ENCODE measurements around the gene EOLA1. TPM values are rescaled to one million over a fixed set of nuclear protein-coding genes. Genes with fewer than 3 reads are reported as not detected.
"Not testable (repeated sequence)": the region's sequence is repeated elsewhere in the genome, so short reads cannot be mapped to it uniquely, and the experiment has no call there.

The EOLA1 gene
- polyA plus RNA-seq, 3 donors, result 14.2 to 18.2 (median 15.0) TPM

DNA sequence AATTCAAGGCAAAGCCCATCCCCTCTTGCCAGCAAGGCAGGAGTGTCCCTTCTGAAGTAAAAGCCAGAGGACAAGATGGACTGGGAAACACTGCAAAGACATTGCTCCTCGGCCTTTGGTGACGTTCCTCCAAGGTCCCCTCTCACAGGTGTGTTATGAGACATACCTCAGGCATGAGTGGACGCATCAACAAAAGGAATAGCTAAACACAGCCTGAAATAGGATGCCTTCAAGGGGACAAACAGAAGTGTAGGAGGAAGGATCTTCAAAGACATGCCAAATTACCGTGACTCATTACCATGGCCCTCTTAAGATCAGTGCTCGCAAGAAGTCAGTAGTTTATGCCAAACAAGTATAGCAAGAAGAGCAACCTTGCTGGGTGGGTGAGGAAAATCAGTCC, 29.7 kb upstream of the EOLA1 start:
- H3K27ac ChIP-seq (ENCODE audit: low read depth, low read length), result no peak overlapping the region
- WGBS, 3 donors, result 76 to 92% (median 81%) methylated on average over 5 of the region's 5 CpGs

DNA sequence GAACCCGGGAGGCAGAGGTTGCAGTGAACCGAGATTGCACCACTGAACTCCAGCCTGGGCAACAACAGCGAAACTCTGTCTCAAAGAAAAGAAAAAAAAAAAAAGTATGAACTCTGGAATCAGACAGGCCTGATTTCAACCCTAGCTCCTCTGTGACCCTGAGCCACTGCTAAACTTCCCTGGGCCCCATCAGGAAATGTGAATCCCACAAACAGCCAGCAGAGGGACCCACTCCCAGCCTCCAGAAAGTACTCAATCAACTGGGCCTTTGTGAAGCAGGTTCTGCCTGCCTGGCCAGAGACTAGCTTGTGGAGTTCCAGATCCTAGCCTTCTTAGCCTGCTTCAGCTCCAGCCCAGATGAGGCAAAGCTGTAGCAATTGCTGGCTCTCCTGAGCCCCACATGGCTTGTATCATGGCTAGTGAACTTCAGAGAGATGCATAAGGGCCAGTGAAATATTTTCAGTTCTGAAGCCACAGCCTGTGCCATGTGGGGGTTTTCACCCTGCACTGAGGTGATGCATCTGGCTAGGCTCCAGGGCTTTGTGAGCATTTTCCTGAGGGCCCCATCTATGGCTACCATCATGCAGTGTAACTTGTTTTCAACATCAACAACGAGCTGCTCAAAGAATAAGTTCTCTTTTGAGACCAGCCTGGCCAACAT, 28.5 kb upstream of the EOLA1 start:
- H3K27ac ChIP-seq (ENCODE audit: low read depth, low read length), result no peak overlapping the region
- WGBS, 3 donors, result 61 to 72% (median 61%) methylated on average over 4 of the region's 4 CpGs

DNA sequence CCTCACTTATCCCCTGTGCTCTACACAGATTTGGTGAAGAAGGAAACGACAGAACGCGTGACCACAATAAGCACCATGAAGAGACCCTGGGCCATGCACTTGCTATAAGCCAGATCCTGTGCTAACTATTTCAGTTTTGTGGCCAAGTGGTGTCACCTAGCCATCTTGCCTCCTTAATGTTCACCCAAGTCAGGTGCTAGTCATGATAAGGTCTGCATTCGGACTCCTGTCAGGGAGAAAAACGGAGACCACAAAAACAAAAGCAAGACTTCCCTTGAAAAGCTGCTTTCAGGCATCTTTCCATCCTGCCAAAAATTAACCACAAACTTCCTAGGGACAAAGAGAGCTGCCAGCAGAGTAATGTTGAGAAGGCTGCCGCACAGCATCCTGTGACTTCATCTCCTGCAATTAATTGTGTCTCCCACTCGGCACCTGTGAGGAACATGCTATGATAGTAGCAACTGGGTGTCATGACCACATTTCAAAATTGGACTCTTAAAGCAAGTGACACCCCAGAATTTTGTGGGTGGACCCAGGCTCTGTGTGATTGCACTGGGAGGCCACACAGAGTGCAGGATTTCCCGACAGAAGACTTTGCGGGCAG, 26.9 kb upstream of the EOLA1 start:
- WGBS, 3 donors, result 40 to 88% (median 46%) methylated on average over 9 of the region's 9 CpGs
- no peak overlapping the region for H3K27ac ChIP-seq (ENCODE audit: low read depth, low read length)

DNA sequence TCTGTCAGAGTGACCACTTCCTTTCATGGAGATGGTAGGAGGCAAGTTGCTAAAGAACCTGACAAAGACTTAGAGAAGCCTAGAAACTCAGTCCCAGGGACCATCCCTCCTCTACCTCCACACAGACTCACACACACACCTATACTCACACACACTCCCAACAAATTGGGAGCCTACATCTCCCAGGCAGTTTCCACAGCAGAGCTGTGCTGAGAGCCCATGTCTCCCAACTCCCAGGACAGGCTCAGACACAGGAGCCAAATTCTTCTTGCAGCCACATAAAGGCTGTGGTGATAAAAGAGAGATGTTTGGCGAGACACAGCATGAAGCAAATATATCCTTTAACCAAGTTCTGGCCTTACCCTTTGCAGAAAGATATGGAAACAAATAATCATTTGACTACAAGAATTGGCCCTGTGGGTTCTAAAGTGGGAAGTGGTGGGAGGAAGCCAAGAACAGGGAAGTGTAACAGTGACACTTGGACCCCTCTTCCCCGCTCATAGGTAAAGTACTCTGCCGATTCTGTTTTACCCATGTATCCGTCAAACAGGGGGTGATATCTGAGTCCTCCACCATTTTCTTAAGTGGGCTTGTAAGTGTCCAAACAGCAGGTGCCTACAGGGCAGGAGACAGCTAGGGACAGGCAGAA, 24.7 kb upstream of the EOLA1 start:
- WGBS, 3 donors, result 43 to 84% (median 45%) methylated on average over 4 of the region's 4 CpGs
- no peak overlapping the region for H3K27ac ChIP-seq (ENCODE audit: low read depth, low read length)

DNA sequence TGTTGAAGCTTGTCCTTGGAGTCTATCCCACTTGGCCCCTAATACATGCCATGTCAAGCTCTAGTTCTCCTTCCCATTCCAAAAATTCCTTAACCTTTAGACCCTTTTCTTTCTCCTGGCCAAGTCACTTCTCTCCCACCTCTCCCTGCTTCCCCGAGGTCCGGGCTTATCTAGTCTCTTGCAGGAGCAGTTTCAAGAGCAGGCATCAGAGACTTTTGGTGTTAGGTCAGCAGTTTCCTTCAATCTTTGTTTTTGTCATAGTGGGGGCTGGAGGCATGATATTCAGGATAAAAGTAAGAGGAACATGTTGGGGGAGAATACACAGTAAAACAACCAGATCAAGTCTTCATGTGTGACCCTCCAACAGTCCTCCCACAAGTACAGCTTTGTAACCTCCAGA, 24.2 kb upstream of the EOLA1 start:
- no peak overlapping the region for H3K27ac ChIP-seq (ENCODE audit: low read depth, low read length)
- 55 to 82% (median 64%) methylated on average over 2 of the region's 2 CpGs for WGBS, 3 donors

DNA sequence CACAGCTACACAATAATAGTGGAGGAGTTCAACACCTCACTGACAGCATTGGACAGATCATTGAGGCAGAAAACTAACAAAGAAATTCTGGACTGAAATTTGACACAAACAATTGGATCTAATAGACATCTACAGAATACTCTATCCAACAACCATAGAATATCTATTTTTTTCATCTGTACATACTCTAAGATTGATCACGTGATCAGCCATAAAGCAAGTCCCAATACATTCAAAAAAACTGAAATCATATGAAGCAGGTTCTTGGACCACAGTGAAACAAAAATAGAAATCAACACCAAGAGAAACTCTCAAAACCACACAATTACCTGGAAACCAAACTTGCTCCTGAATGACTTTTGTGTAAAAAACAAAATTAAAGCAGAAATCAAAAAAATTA, 23.5 kb upstream of the EOLA1 start:
- 73 to 95% (median 92%) methylated on average over 1 of the region's 1 CpG for WGBS, 3 donors
- H3K27ac ChIP-seq (ENCODE audit: low read depth, low read length), result no peak overlapping the region

DNA sequence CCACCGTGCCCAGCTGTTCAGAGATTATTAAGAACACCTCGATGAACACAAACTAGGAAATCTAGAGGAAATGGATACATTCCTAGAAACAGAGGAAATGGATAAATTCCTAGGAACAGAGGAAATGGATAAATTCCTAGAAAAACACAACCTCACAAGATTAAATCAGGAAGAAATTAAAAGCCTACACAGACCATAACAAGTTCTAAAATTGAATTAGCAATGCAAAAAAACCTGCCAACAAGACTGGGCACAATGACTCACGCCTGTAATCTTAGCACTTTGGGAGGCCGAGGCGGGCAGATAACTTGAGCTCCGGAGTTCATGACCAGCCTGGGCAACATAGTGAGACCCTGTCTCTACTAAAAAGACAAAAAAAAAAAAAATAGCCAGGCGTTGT, 22.6 kb upstream of the EOLA1 start:
- WGBS, 3 donors, result 58 to 67% (median 61%) methylated on average over 7 of the region's 7 CpGs
- H3K27ac ChIP-seq (ENCODE audit: low read depth, low read length), result no peak overlapping the region

DNA sequence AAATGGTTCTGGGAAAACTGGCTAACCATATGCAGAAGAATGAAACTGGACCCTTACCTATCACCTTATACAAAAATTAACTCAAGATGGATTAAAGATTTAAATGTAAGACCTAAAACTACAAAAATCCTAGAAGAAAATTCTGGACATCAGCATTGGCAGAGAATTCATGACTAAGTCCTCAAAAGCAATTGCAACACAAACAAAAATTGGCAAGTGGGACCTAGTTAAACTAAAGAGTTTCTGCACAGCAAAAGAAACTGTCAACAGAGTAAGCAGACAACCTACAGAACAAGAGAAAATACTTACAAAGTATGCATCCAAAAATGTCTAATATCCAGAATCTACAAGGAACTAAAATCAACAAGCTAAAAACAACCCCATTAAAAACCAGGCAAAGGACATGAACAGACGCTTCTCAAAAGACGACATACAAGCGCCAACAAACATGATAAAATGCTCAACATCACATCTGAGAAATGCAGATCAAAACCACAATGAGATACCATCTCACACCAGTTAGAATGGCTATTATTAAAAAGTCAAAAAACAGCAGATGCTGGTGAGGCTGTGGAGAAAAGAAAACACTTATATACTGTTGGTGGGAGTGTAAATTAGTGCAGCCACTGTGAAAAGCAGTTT, 20.1 kb upstream of the EOLA1 start:
- H3K27ac ChIP-seq (ENCODE audit: low read depth, low read length), result not testable (repeated sequence)
- 49 to 64% (median 57%) methylated on average over 3 of the region's 3 CpGs for WGBS, 3 donors

DNA sequence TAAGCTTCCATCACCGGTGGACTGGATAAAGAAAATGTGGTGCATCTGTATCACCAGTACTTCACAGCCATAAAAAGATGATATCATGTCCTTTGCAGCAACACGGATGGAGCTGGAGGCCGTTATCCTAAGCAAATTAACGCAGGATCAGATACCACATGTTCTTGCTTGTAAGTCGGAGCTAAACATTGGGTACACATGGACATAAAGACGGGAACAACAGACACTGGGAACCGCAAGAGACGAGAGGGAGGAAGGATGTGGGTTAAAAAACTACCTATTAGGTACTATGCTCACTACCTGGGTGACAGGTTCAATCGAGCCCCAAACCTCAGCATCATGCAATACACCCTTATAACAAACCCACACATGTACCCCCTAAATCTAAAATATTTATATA, 19.4 kb upstream of the EOLA1 start:
- no peak overlapping the region for H3K27ac ChIP-seq (ENCODE audit: low read depth, low read length)
- WGBS, 3 donors, result 59 to 84% (median 67%) methylated on average over 9 of the region's 9 CpGs

DNA sequence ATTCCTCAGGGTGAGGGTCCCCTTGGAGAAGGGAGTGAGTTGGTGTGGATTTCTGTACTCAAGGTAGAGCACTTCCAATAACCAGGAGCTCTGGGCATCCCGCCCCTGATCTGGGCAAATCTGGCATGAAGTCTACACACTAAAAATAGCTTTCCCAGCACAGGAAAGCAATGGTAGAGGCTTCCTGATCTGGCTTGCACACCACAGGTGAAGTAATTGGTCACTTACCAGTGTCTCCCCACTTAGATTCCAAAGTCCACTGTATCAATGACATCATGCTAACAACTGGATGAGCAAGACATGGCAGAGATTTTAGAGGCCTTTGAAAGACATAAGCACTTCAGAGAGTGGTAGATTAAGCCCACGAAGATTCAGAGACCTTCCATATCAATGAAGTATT, 17.9 kb upstream of the EOLA1 start:
- WGBS, 3 donors, result 49 to 81% (median 74%) methylated on average over 2 of the region's 2 CpGs
- no peak overlapping the region for H3K27ac ChIP-seq (ENCODE audit: low read depth, low read length)

DNA sequence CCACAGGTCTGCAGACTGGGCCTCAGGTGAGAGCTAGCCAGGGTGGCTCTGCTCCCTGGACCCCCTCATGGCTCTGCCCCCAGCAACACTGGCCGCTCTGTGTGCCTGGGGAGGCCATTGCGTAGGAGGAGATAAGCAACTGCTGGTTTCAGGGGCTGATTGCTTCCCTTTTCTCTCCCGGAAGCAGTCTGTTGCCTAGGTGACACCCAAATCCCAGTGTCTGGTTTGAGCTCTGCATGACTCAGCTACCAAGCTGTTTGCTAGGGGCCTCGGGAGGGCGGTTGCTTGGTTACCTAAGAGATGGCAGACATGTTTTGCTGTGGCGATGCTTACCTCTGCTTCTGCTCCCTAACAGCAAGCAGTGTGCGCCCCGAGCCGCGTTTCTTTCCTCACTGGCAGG, 15.4 kb upstream of the EOLA1 start:
- WGBS, 3 donors, result 1 to 60% (median 20%) methylated on average over 2 to 5 of the region's 10 CpGs
- not testable (repeated sequence) for H3K27ac ChIP-seq (ENCODE audit: low read depth, low read length)

DNA sequence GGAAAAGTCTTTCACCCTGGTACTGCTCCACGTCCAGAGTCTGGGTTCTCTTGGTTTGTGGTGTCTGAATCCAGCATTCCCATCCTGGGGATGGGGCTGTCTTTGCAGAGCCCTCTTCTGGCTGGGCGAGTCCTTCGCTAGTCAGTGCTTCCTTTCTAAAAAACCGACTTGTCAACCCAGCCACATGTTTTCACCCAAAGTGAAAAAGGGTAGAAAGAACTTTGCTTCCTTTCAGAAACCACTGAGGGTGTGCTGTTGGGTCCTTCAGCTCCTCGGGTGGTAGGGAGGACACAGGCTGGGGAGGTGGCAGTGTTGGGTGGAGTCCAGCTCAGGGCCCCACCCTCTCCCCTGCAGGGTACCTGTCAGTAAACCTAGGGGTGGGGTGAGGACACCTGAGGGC, 14.9 kb upstream of the EOLA1 start:
- 30 to 72% (median 45%) methylated on average over 5 of the region's 5 CpGs for WGBS, 3 donors
- H3K27ac ChIP-seq (ENCODE audit: low read depth, low read length), result not testable (repeated sequence)

DNA sequence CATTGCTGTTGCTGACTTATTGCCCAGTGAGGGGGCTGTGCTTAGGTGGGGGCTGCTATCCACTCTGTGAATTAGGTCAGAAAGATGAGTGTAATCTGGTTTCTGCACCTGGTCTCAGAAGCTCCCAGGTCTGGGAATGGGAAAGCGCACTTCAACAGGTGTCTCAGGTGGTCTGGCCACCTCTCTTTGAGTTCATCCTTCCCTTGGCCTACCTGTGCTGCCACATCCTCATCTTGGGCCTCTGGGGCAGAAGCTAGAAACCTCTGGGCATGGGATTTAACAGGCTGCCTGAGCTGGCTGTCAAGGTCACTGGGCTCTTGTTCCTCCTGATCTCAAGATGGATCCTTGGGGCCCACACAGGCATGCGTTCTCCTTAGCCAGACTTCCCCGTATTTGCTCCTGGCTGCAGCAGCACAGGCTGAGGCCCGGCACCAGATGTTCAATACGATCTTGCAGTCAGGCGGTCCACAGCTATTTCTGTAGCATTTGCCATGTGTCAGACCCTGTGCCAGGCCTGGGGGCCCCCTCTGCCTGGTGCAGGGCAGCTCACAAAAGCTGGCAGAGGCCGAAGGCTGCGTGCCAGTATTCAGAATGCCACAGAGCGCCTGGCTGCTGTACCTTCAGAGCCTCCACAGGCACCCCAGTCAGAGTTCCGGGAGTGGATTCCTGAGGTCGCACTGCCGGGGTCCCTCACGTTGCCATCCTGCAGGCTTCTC, 14.3 kb upstream of the EOLA1 start:
- H3K27ac ChIP-seq (ENCODE audit: low read depth, low read length), result not testable (repeated sequence)
- WGBS, 3 donors, result 65 to 74% (median 68%) methylated on average over 5 to 9 of the region's 13 CpGs

DNA sequence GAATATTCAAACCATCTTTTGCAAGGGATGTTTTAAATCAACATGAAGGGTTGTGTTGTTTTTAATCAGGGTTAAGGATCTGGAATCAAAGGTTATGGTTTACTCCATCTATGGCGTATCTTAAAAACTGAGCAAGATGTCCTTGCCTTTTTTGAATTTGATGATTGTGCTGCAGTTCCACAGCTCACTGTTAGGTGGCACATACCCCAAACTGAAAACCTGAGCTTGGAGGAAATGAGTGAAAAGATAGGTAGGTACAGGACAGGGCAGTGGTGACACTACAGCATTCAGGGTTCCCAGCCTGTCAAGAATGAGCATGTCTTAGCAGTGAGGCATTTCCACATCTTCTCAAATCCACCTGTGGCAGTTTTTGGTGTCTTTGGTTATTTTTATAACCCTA, 13.1 kb upstream of the EOLA1 start:
- no peak overlapping the region for H3K27ac ChIP-seq (ENCODE audit: low read depth, low read length)
- WGBS, 3 donors, result 44 to 70% (median 55%) methylated on average over 1 of the region's 1 CpG

DNA sequence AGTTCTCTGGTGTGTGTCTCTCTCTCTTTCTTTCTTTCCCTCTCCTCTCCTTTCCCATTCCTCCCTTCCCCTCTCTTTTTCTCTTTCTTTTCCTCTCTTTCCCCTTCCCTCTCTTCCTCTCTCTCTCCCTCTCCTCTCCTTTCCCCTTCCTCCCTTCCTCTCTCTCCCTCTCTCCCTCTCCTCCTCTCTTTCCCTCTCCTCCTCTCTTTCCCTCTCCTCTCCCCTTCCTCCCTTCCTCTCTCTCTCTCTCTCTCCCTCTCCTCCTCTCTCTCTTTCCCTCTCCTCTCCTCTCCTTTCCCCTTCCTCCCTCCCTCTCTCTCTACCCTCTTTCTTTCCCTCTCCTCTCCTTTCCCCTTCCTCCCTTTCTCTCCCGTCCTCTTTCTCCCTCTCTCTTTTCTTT, 12.4 kb upstream of the EOLA1 start:
- WGBS, 3 donors, result 42 to 92% (median 78%) methylated on average over 1 of the region's 1 CpG
- no peak overlapping the region for H3K27ac ChIP-seq (ENCODE audit: low read depth, low read length)

DNA sequence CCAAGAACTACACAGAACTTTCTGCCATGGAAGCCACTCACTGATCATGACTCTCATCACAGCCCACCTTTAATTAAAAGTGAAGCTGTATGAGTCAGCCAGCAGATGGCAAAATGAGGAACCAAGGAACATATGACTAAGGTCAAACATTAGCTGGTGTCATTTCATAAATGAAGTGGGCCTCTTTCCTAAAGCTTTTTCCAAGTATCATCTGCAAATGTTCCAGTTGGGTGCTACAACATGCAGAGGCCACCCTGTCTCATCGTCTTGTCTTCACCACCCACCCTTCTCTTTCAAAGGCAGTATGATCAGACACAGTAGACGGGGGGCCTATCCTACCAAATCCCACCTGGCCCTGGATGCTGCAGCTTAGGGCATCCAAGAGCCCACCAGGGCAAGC, 9.2 kb upstream of the EOLA1 start:
- 63 to 89% (median 77%) methylated on average over 2 of the region's 2 CpGs for WGBS, 3 donors

DNA sequence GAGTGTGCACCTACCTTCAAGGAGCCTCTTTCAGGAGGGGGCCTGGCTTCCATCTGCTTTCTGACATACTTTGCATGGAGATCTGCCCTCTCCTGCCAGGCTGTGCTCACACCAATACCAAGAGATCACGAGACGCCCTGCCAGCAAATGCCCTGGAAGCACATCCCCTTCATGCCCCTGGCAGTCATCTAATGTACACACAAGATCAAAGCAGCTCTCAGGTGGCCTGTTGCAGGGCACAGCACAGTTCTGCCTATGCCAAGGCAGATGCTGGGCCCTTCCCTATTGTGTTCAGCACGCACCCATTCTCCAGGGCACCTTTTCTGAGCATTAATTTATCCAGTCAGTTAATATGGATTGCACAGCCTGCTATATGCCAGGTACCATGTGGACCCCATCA, 7.9 kb upstream of the EOLA1 start:
- not testable (repeated sequence) for H3K27ac ChIP-seq (ENCODE audit: low read depth, low read length)
- WGBS, 3 donors, result 100% methylated on average over 1 of the region's 3 CpGs; no CpG with 5 or more reads in 2 of the 3 donors

More for the DNA sequence above, 9.2 kb upstream of the EOLA1 start:
- H3K27ac ChIP-seq (ENCODE audit: low read depth, low read length), result no peak overlapping the region

DNA sequence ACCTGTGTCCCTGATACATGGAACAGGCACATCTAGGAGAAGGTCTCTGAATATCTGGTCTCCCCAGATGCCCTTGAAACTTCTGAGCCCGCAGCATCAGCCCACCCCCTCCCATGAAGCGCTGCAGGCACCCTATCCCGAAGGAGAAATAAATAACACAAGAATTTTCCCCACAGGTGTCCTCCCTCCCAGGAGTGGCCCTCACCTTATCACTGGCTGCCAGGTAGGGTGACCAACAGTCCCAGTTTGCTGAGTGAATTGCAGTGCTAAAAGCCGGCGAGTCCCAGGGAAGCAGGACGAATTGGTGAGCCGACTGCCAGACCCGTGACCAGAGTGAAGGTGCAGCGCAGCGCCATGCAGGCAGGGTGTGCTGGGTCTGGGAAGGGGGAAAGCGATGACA, 6.8 kb upstream of the EOLA1 start:
- 32 to 98% (median 86%) methylated on average over 6 to 9 of the region's 11 CpGs for WGBS, 3 donors
- H3K27ac ChIP-seq (ENCODE audit: low read depth, low read length), result not testable (repeated sequence)
